IMR-90 (cell line): ENCODE results near the gene CYP4F22. TPM values are rescaled to one million over a fixed set of nuclear protein-coding genes. Genes with fewer than 3 reads are reported as not detected.

Experiments used
- ATAC-seq: fragments of 200-7000 bp; cut with Tn5 transposase; 2 replicates; pipeline ENCODE4 v1.9.1; 2020; ENCODE audit warnings: low read depth, mild to moderate bottlenecking, moderate library complexity
- BruUV-seq: library from RNA; stranded (reverse); fragments of 400-500 nt; replicated peaks from 2 replicates; lab custom pipeline; 2021; lab: Mats Ljungman, UMichigan
- CTCF ChIA-PET: fragments of 300-600 bp; formaldehyde crosslinking; extraction: SDS; loops from one replicate; lab custom pipeline; 2021; ENCODE audit warnings: antibody characterized with exemption; lab: Yijun Ruan, JAX
- POLR2A ChIA-PET: fragments of 300-600 bp; sonication (Branson Sonifier 250); formaldehyde crosslinking; loops from one replicate; lab custom pipeline; 2022; ENCODE audit warnings: antibody characterized with exemption; ENCODE audit not compliant: unreplicated experiment; lab: Charles Lee
- DNase-seq: peaks from one replicate; pipeline ENCODE4 v3.0.0; 2013
- H2AFZ ChIP-seq: replicated peaks from 2 replicates; pipeline ENCODE3; 2013; ENCODE audit warnings: low read length, mild to moderate bottlenecking; ENCODE audit not compliant: poor library complexity
- H2AK5ac ChIP-seq: 2 replicates; pipeline ENCODE4 v1.6.1; 2013; ENCODE audit warnings: low read depth, low read length, inconsistent platforms
- H2AK9ac ChIP-seq: replicated peaks from 2 replicates; pipeline ENCODE3; 2013; ENCODE audit warnings: mild to moderate bottlenecking, low read depth, low read length, moderate library complexity; ENCODE audit not compliant: poor library complexity
- H2BK120ac ChIP-seq: 2 replicates; pipeline ENCODE4 v1.6.1; 2013; ENCODE audit warnings: low read depth, low read length, inconsistent platforms
- H2BK15ac ChIP-seq: 3 replicates; pipeline ENCODE4 v1.6.1; 2013; ENCODE audit warnings: low read depth, low read length, inconsistent platforms
- H2BK20ac ChIP-seq: 2 replicates; pipeline ENCODE4 v1.6.1; 2013; ENCODE audit warnings: low read depth, mild to moderate bottlenecking, inconsistent platforms, low read length, moderate library complexity
- H2BK5ac ChIP-seq: 2 replicates; pipeline ENCODE4 v1.6.1; 2013; ENCODE audit warnings: mild to moderate bottlenecking, low read depth, low read length, inconsistent platforms; ENCODE audit not compliant: poor library complexity, severe bottlenecking
- H3K14ac ChIP-seq: replicated peaks from 2 replicates; pipeline ENCODE4 v1.6.1; 2013; ENCODE audit warnings: low read depth, low read length, inconsistent platforms
- H3K18ac ChIP-seq: 2 replicates; pipeline ENCODE4 v1.6.1; 2013; ENCODE audit warnings: low read depth, low read length, control low read depth
- H3K23ac ChIP-seq: 2 replicates; pipeline ENCODE4 v1.6.1; 2013; ENCODE audit warnings: low read depth, low read length, inconsistent platforms
- H3K27ac ChIP-seq: 2 replicates; pipeline ENCODE4 v1.5.1; 2013; ENCODE audit warnings: mild to moderate bottlenecking, control low read depth, low read length; ENCODE audit not compliant: insufficient read depth
- H3K27me3 ChIP-seq: 2 replicates; pipeline ENCODE4 v1.6.1; 2013; ENCODE audit warnings: low read length; ENCODE audit not compliant: control insufficient read depth, insufficient read depth
- H3K36me3 ChIP-seq: 2 replicates; pipeline ENCODE4 v1.6.1; 2013; ENCODE audit warnings: low read length, mixed read lengths; ENCODE audit not compliant: control insufficient read depth, insufficient read depth
- H3K4ac ChIP-seq: 2 replicates; pipeline ENCODE4 v1.6.1; 2013; ENCODE audit warnings: low read depth, low read length, inconsistent platforms
- H3K4me1 ChIP-seq: 2 replicates; pipeline ENCODE4 v1.6.1; 2013; ENCODE audit warnings: low read length, mixed read lengths; ENCODE audit not compliant: control insufficient read depth, insufficient read depth
- H3K4me2 ChIP-seq: 2 replicates; pipeline ENCODE4 v1.6.1; 2013; ENCODE audit warnings: low read depth, mild to moderate bottlenecking, control low read depth, low read length, moderate library complexity
- H3K4me3 ChIP-seq: 2 replicates; pipeline ENCODE4 v1.5.1; 2013; ENCODE audit warnings: low read depth, mild to moderate bottlenecking, control low read depth, low read length, moderate library complexity; ENCODE audit not compliant: insufficient read depth
- H3K56ac ChIP-seq: 2 replicates; pipeline ENCODE4 v1.6.1; 2013; ENCODE audit warnings: low read length, inconsistent platforms; ENCODE audit not compliant: insufficient read depth; ENCODE audit errors: extremely low read depth
- H3K79me1 ChIP-seq, 2 experiments: 2 replicates each; pipeline ENCODE4 v1.6.1; 2013; ENCODE audit warnings: low read length in 2 of 2, inconsistent platforms in 1 of 2, low read depth in 1 of 2
- H3K9ac ChIP-seq: 2 replicates; pipeline ENCODE4 v1.6.1; 2013; ENCODE audit warnings: low read depth, low read length, control low read depth
- H3K9me1 ChIP-seq: 2 replicates; pipeline ENCODE4 v1.6.1; 2013; ENCODE audit warnings: low read length, inconsistent platforms; ENCODE audit not compliant: insufficient read depth
- H3K9me3 ChIP-seq: 2 replicates; pipeline ENCODE4 v1.6.1; 2013; ENCODE audit warnings: low read length; ENCODE audit not compliant: control insufficient read depth, insufficient read depth
- H4K20me1 ChIP-seq: 2 replicates; pipeline ENCODE4 v1.6.1; 2013; ENCODE audit warnings: low read length, inconsistent platforms; ENCODE audit not compliant: insufficient read depth
- H4K5ac ChIP-seq: 2 replicates; pipeline ENCODE4 v1.6.1; 2013; ENCODE audit warnings: mild to moderate bottlenecking, low read depth, low read length, control low read depth
- H4K8ac ChIP-seq, 2 experiments: 2 replicates each; pipeline ENCODE4 v1.6.1; 2013; ENCODE audit warnings: low read depth in 2 of 2, low read length in 2 of 2, control low read depth in 1 of 2, inconsistent platforms in 1 of 2
- H4K91ac ChIP-seq: 2 replicates; pipeline ENCODE4 v1.6.1; 2013; ENCODE audit warnings: low read depth, low read length, inconsistent platforms; ENCODE audit not compliant: insufficient read depth
- BHLHE40 ChIP-seq: fragments of 150-350 bp; IDR thresholded peaks from 2 replicates; pipeline ENCODE4 v1.6.1; 2016; ENCODE audit warnings: mild to moderate bottlenecking, low read depth, low read length
- CEBPB ChIP-seq: IDR thresholded peaks from 2 replicates; pipeline ENCODE4 v1.6.1; 2012; ENCODE audit warnings: low read depth, low read length, improper control_type of control experiment
- CHD1 ChIP-seq: IDR thresholded peaks from 2 replicates; pipeline ENCODE4 v1.6.1; 2012; ENCODE audit warnings: low read depth, low read length, improper control_type of control experiment
- CTCF ChIP-seq: conservative IDR thresholded peaks from 2 replicates; pipeline ENCODE4 v1.5.1; 2012; ENCODE audit warnings: mild to moderate bottlenecking, low read depth, low read length, improper control_type of control experiment
- ELK1 ChIP-seq: fragments of 150-350 bp; IDR thresholded peaks from 2 replicates; pipeline ENCODE4 v1.6.1; 2016; ENCODE audit warnings: low read depth, mild to moderate bottlenecking, low read length, moderate library complexity, borderline replicate concordance
- FOS ChIP-seq: fragments of 150-350 bp; IDR thresholded peaks from 2 replicates; pipeline ENCODE4 v1.6.1; 2016; ENCODE audit warnings: low read depth, low read length
- MAFK ChIP-seq: IDR thresholded peaks from 2 replicates; pipeline ENCODE4 v1.6.1; 2012; ENCODE audit warnings: low read depth, low read length, improper control_type of control experiment
- MAZ ChIP-seq: IDR thresholded peaks from 2 replicates; pipeline ENCODE4 v1.6.1; 2012; ENCODE audit warnings: low read depth, mild to moderate bottlenecking, low read length, improper control_type of control experiment, moderate library complexity, borderline replicate concordance
- MXI1 ChIP-seq: IDR thresholded peaks from 2 replicates; pipeline ENCODE4 v1.6.1; 2012; ENCODE audit warnings: low read depth, mild to moderate bottlenecking, low read length, moderate library complexity, borderline replicate concordance
- NFE2L2 ChIP-seq: fragments of 150-350 bp; IDR thresholded peaks from 2 replicates; pipeline ENCODE4 v1.6.1; 2016; ENCODE audit warnings: low read depth, mild to moderate bottlenecking, low read length
- POLR2A ChIP-seq: IDR thresholded peaks from 2 replicates; pipeline ENCODE4 v1.6.1; 2012; ENCODE audit warnings: mild to moderate bottlenecking, low read depth, low read length
- RAD21 ChIP-seq: IDR thresholded peaks from 2 replicates; pipeline ENCODE4 v1.6.1; 2012; ENCODE audit warnings: low read length, improper control_type of control experiment
- RCOR1 ChIP-seq: IDR thresholded peaks from 2 replicates; pipeline ENCODE4 v1.6.1; 2012; ENCODE audit warnings: mild to moderate bottlenecking, low read length, improper control_type of control experiment; ENCODE audit not compliant: insufficient replicate concordance
- RFX5 ChIP-seq: IDR thresholded peaks from 2 replicates; pipeline ENCODE4 v1.8.0; 2012; ENCODE audit warnings: low read depth, mild to moderate bottlenecking, low read length, moderate library complexity
- SMC3 ChIP-seq: fragments of 150-350 bp; IDR thresholded peaks from 2 replicates; pipeline ENCODE4 v1.6.1; 2016; ENCODE audit warnings: low read depth, mild to moderate bottlenecking, antibody characterized with exemption, low read length, moderate library complexity
- USF2 ChIP-seq: fragments of 150-350 bp; IDR thresholded peaks from 2 replicates; pipeline ENCODE4 v1.6.1; 2017; ENCODE audit warnings: mild to moderate bottlenecking, antibody characterized with exemption, low read length, low read depth
- WGBS, 2 experiments: methylation state at CpG; one replicate each; pipeline versions ENCODE4 v1.1.5 to v1.1.7; 2013; ENCODE audit warnings: missing lambda C conversion rate in 2 of 2; ENCODE audit not compliant: insufficient read length in 1 of 2; ENCODE audit errors: extremely low coverage in 2 of 2; 5-methylcytosine and 5-hydroxymethylcytosine counted together
- dilution Hi-C: fragments of 300-500 bp; cut with HindIII; formaldehyde crosslinking; loops from one replicate; pipeline ENCODE4 v1.14.3; 2018; ENCODE audit warnings: low sequenced_read_pairs; ENCODE audit not compliant: unreplicated experiment
- in situ Hi-C: fragments of 300-500 bp; cut with MboI; formaldehyde crosslinking; loops from 3 replicates; pipeline ENCODE4 v1.14.3; 2019; ENCODE audit warnings: low sequenced_read_pairs, inconsistent platforms, mixed read lengths
- intact Hi-C: fragments of 100-400 bp; cut with micrococcal nuclease; formaldehyde crosslinking; loops from 2 replicates; pipeline ENCODE4 v1.10.0; 2022
- polyA plus RNA-seq, 3 experiments: library from polyadenylated mRNA; depleted of rRNA; stranded (reverse); fragments of >200 nt; gene quantifications; 2 replicates each; pipeline ENCODE4 v1.2.3, GENCODE V29; 2012; ENCODE audit warnings: low replicate concordance in 1 of 3
- total RNA-seq: library from RNA; depleted of rRNA; stranded (reverse); fragments of >200 nt; gene quantifications from 2 replicates; pipeline ENCODE4 v1.2.3, GENCODE V29; 2012

The CYP4F22 gene
- total and polyA plus RNA-seq, 2 of the 4 experiments (the other 2 are of a cell fraction) = not detected

GRCh38 chr19:15517778-15518177 is 9.5 kb downstream of the CYP4F22 start:
- WGBS, 2 experiments = 38% methylated on average over 1 of the region's 1 CpG; no CpG with 5 or more reads in 1 of the 2 experiments
- Histone ChIP-seq H3K4me3 (no peak overlapping the region), H2AK5ac (no peak overlapping the region), H4K91ac (no peak overlapping the region), H3K27me3 (no peaks in the 10 kb centered on the region), H4K20me1 (no peaks in the 10 kb centered on the region), H3K14ac (no peak overlapping the region), H3K27ac (no peak overlapping the region), H2BK20ac (no peak overlapping the region), H4K5ac (no peak overlapping the region), H3K18ac (no peak overlapping the region), H3K9me1 (no peaks in the 10 kb centered on the region), H3K79me1 (no peaks in the 10 kb centered on the region), H3K36me3 (no peaks in the 10 kb centered on the region), H4K8ac (no peak overlapping the region), H2BK15ac (no peak overlapping the region), H2BK120ac (no peak overlapping the region), H2BK5ac (no peak overlapping the region), H3K9ac (no peak overlapping the region), H3K9me3 (peaks cover 8% of the 10 kb centered on the region), H3K56ac (no peak overlapping the region), H3K4me1 (no peaks in the 10 kb centered on the region), H2AK9ac (no peak overlapping the region), H3K4me2 (no peak overlapping the region), H3K23ac (no peak overlapping the region), H2AFZ (no peak overlapping the region), H3K4ac (no peak overlapping the region)
- POLR2A ChIA-PET = no interaction called here
- DNase-seq = no peak
- dilution Hi-C loops = no loop called here
- TF ChIP-seq ELK1 = no peak
- TF ChIP-seq BHLHE40 = no peak
- no peak for TF ChIP-seq MAFK
- TF ChIP-seq CHD1 = no peak
- no peak for TF ChIP-seq MAZ
- no peak for TF ChIP-seq CEBPB
- TF ChIP-seq NFE2L2 = no peak
- no peak for TF ChIP-seq FOS
- no peak for TF ChIP-seq CTCF
- TF ChIP-seq RAD21 = no peak
- no peak for TF ChIP-seq USF2
- no peak for TF ChIP-seq RFX5
- TF ChIP-seq SMC3 = no peak
- no peak for TF ChIP-seq MXI1
- no peak for TF ChIP-seq POLR2A
- TF ChIP-seq RCOR1 = no peak
- intact Hi-C loops = no loop called here
- in situ Hi-C loops = no loop called here
- BruUV-seq = no TSS peak
- no peak for ATAC-seq
- CTCF ChIA-PET = no interaction called here
